Activated naive CD8-positive, alpha-beta T cell treated with anti-CD3 and anti-CD28 coated beads for 36 hours (primary cell): Measurements from ENCODE around the gene SNRPD2. TPM values are rescaled to one million over a fixed set of nuclear protein-coding genes. Genes with fewer than 3 reads are reported as not detected.
A peak's percentile ranks its signal among the peaks of the same experiment; 100 is the strongest.

ENCODE experiments used
- DNase-seq: peaks from one replicate; pipeline ENCODE4 v3.0.0; 2021
- H3K27ac Mint-ChIP-seq: one replicate; pipeline ENCODE4 v1.8.0; 2022; ENCODE audit warnings: mild to moderate bottlenecking, moderate library complexity, mixed read lengths
- H3K27me3 Mint-ChIP-seq: one replicate; pipeline ENCODE4 v1.8.0; 2022; ENCODE audit warnings: mild to moderate bottlenecking, mixed read lengths
- H3K36me3 Mint-ChIP-seq: one replicate; pipeline ENCODE4 v1.8.0; 2021; ENCODE audit warnings: mild to moderate bottlenecking, mixed read lengths
- H3K4me1 Mint-ChIP-seq: one replicate; pipeline ENCODE4 v1.8.0; 2021; ENCODE audit warnings: mixed read lengths
- H3K4me3 Mint-ChIP-seq: one replicate; pipeline ENCODE4 v1.8.0; 2022; ENCODE audit warnings: mild to moderate bottlenecking, moderate library complexity, mixed read lengths
- H3K9me3 Mint-ChIP-seq: one replicate; pipeline ENCODE4 v1.8.0; 2022; ENCODE audit warnings: mixed read lengths
- total RNA-seq, 2 experiments: library from RNA; stranded (reverse); gene quantifications; one replicate each; pipeline ENCODE4 v1.2.3, GENCODE V29; 2021

The SNRPD2 gene
- total RNA-seq, 2 experiments from 2014 or later = 818 to 852 TPM

GRCh38 chr19:45646345-45646698 is 45.4 kb downstream of the SNRPD2 start:
- no peaks in the 10 kb centered on the region for H3K9me3 Mint-ChIP-seq
- no peak overlapping the region for H3K27ac Mint-ChIP-seq
- H3K36me3 Mint-ChIP-seq = no peaks in the 10 kb centered on the region
- DNase-seq = no peak
- peaks cover 24% of the 10 kb centered on the region for H3K4me1 Mint-ChIP-seq
- peak overlapping the region; percentile 74 for H3K4me3 Mint-ChIP-seq
- peaks cover 28% of the 10 kb centered on the region for H3K27me3 Mint-ChIP-seq

GRCh38 chr19:45645631-45646344 is 46.0 kb downstream of the SNRPD2 start:
- H3K36me3 Mint-ChIP-seq = peaks cover 5% of the 10 kb centered on the region
- H3K27me3 Mint-ChIP-seq = peaks cover 27% of the 10 kb centered on the region
- H3K4me1 Mint-ChIP-seq = peaks cover 29% of the 10 kb centered on the region
- peak; percentile 87 for DNase-seq
- H3K9me3 Mint-ChIP-seq = peaks cover 3% of the 10 kb centered on the region
- peak overlapping the region; percentile 45 for H3K27ac Mint-ChIP-seq
- H3K4me3 Mint-ChIP-seq = peak overlapping the region; percentile 74

GRCh38 chr19:45645068-45645630 is 46.6 kb downstream of the SNRPD2 start:
- H3K4me3 Mint-ChIP-seq = peak overlapping the region; percentile 74
- peaks cover 31% of the 10 kb centered on the region for H3K4me1 Mint-ChIP-seq
- no peak for DNase-seq
- no peak overlapping the region for H3K27ac Mint-ChIP-seq
- peaks cover 5% of the 10 kb centered on the region for H3K9me3 Mint-ChIP-seq
- H3K27me3 Mint-ChIP-seq = peaks cover 25% of the 10 kb centered on the region
- peaks cover 8% of the 10 kb centered on the region for H3K36me3 Mint-ChIP-seq

GRCh38 chr19:45643927-45644771 is 47.6 kb downstream of the SNRPD2 start:
- peaks cover 24% of the 10 kb centered on the region for H3K27me3 Mint-ChIP-seq
- no peak overlapping the region for H3K27ac Mint-ChIP-seq
- H3K4me1 Mint-ChIP-seq = peaks cover 34% of the 10 kb centered on the region
- peak overlapping the region; percentile 81 for H3K4me3 Mint-ChIP-seq
- H3K36me3 Mint-ChIP-seq = peaks cover 10% of the 10 kb centered on the region
- DNase-seq = no peak
- peaks cover 5% of the 10 kb centered on the region for H3K9me3 Mint-ChIP-seq

GRCh38 chr19:45643024-45643926 is 48.5 kb downstream of the SNRPD2 start:
- peak overlapping the region; percentile 98 for H3K27ac Mint-ChIP-seq
- DNase-seq = peak; percentile 94
- peaks cover 24% of the 10 kb centered on the region for H3K27me3 Mint-ChIP-seq
- H3K9me3 Mint-ChIP-seq = peaks cover 5% of the 10 kb centered on the region
- H3K4me3 Mint-ChIP-seq = peak overlapping the region; percentile 81
- H3K4me1 Mint-ChIP-seq = peaks cover 40% of the 10 kb centered on the region
- H3K36me3 Mint-ChIP-seq = peaks cover 18% of the 10 kb centered on the region

- H3K27me3 Mint-ChIP-seq = peaks cover 13% of the 10 kb centered on the region
Observed at GRCh38 chr19:45641274-45642105, 50.3 kb downstream of the SNRPD2 start.

GRCh38 chr19:45640849-45641273 is 50.9 kb downstream of the SNRPD2 start:
- peak overlapping the region; percentile 98 for H3K27ac Mint-ChIP-seq
- peak overlapping the region; percentile 91 for H3K4me3 Mint-ChIP-seq

More at GRCh38 chr19:45641274-45642105, 50.3 kb downstream of the SNRPD2 start:
- H3K27ac Mint-ChIP-seq = peak overlapping the region; percentile 98
- H3K4me3 Mint-ChIP-seq = peak overlapping the region; percentile 91
- peaks cover 5% of the 10 kb centered on the region for H3K9me3 Mint-ChIP-seq
- DNase-seq = peak; percentile 89
- peaks cover 24% of the 10 kb centered on the region for H3K36me3 Mint-ChIP-seq
- peaks cover 38% of the 10 kb centered on the region for H3K4me1 Mint-ChIP-seq

GRCh38 chr19:45638930-45639729 is 52.6 kb downstream of the SNRPD2 start, which contains the start of gene EML2:
Gene EML2 (minus strand): TSS chr19:45639397. CDS start chr19:45639376, 21 bp downstream.
- Mint-ChIP-seq H3K9me3 (peaks cover 5% of the 10 kb centered on the region), H3K4me3 (peak within 1 kb of the TSS; percentile 92), H3K27me3 (no peaks in the 10 kb centered on the region), H3K36me3 (peaks cover 26% of the 10 kb centered on the region), H3K4me1 (peaks cover 29% of the 10 kb centered on the region), H3K27ac (peak within 1 kb of the TSS; percentile 85)
- peak; percentile 66 for DNase-seq

More at GRCh38 chr19:45640849-45641273, 50.9 kb downstream of the SNRPD2 start:
- Mint-ChIP-seq H3K27me3 (peaks cover 7% of the 10 kb centered on the region), H3K36me3 (peaks cover 26% of the 10 kb centered on the region), H3K9me3 (peaks cover 5% of the 10 kb centered on the region), H3K4me1 (peaks cover 32% of the 10 kb centered on the region)
- peak; percentile 62 for DNase-seq

GRCh38 chr19:45637890-45638667 is 53.7 kb downstream of the SNRPD2 start:
- Mint-ChIP-seq H3K9me3 (peaks cover 5% of the 10 kb centered on the region), H3K4me3 (peak overlapping the region; percentile 92), H3K27me3 (no peaks in the 10 kb centered on the region), H3K4me1 (peaks cover 22% of the 10 kb centered on the region), H3K27ac (no peak overlapping the region), H3K36me3 (peaks cover 26% of the 10 kb centered on the region)
- no peak for DNase-seq

Other genes starting within 250 kb of the SNRPD2 start
- gene FOSB, start 224.0 kb downstream of the SNRPD2 start, total RNA-seq = 10 to 100 TPM in 1 of 2 experiments, 1 to 10 TPM in 1; 9.7 to 10.5 TPM
- 1 to 10 TPM; 1.3 to 1.8 TPM for gene RTN2, start 194.9 kb downstream of the SNRPD2 start, total RNA-seq
- gene PPM1N, start 193.5 kb downstream of the SNRPD2 start, total RNA-seq = 1 to 10 TPM; 1.4 to 1.9 TPM
- 100 to 1,000 TPM; 133 to 134 TPM for gene VASP, start 184.5 kb downstream of the SNRPD2 start, total RNA-seq
- 10 to 100 TPM; 14.7 to 15.1 TPM for gene OPA3, start 107.2 kb downstream of the SNRPD2 start, total RNA-seq
- gene GPR4, start 89.7 kb downstream of the SNRPD2 start, total RNA-seq = not detected
- 10 to 100 TPM; 94.4 to 98.8 TPM for gene EML2, start 52.6 kb downstream of the SNRPD2 start, total RNA-seq
- gene GIPR, start 23.7 kb downstream of the SNRPD2 start, total RNA-seq = 1 to 10 TPM; 1.4 to 1.7 TPM
- 10 to 100 TPM; 16.4 to 16.7 TPM for gene QPCTL, start 713 bp upstream of the SNRPD2 start, total RNA-seq
- 10 to 100 TPM; 25.5 to 29.6 TPM for gene FBXO46, start 38.9 kb upstream of the SNRPD2 start, total RNA-seq
- under 1 TPM; 0.08 TPM for gene MEIOSIN, start 41.5 kb upstream of the SNRPD2 start, total RNA-seq
- 1 to 10 TPM; 1.6 to 1.7 TPM for gene SIX5, start 77.3 kb upstream of the SNRPD2 start, total RNA-seq
- 1 to 10 TPM; 7.3 to 8.6 TPM for gene DMPK, start 90.5 kb upstream of the SNRPD2 start, total RNA-seq
- 10 to 100 TPM; 29.5 to 30.7 TPM for gene DMWD, start 100.9 kb upstream of the SNRPD2 start, total RNA-seq
- gene RSPH6A, start 123.4 kb upstream of the SNRPD2 start, total RNA-seq = under 1 TPM; 0.12 to 0.21 TPM
- gene SYMPK, start 171.2 kb upstream of the SNRPD2 start, total RNA-seq = 100 to 1,000 TPM; 104 to 109 TPM
- gene FOXA3, start 172.4 kb upstream of the SNRPD2 start, total RNA-seq = under 1 TPM; 0.28 to 0.39 TPM
- gene IRF2BP1, start 194.2 kb upstream of the SNRPD2 start, total RNA-seq = 10 to 100 TPM; 18.5 to 19.5 TPM
- 1 to 10 TPM; 3.9 TPM for gene MYPOP, start 210.7 kb upstream of the SNRPD2 start, total RNA-seq
- gene NANOS2, start 222.8 kb upstream of the SNRPD2 start, total RNA-seq = not detected